ENCODE data around the gene CHRNA4.
"Not testable (repeated sequence)": the region's sequence is repeated elsewhere in the genome, so short reads cannot be mapped to it uniquely, and the experiment has no call there.

The CHRNA4 gene

GRCh38 chr20:63337786-63338420, 23.2 kb downstream of the CHRNA4 start:
- H3K27ac ChIP-seq, result no peak overlapping the region
- peaks cover 14% of the 10 kb centered on the region; the same call in 1 of the 2 replicates for H3K4me1 ChIP-seq
- H3K4me3 ChIP-seq, result no peak overlapping the region
- H3K36me3 ChIP-seq, result no peaks in the 10 kb centered on the region
- H4K20me1 ChIP-seq, result no peaks in the 10 kb centered on the region
- H3K27me3 ChIP-seq, result no peaks in the 10 kb centered on the region
- TF ChIP-seq Cebpa-rat (IDR thresholded peaks at IDR 0.05), result no peak
- no peak overlapping the region for H3K4me2 ChIP-seq
- H3K9me3 ChIP-seq, result no peaks in the 10 kb centered on the region
- no peak overlapping the region for H3K9ac ChIP-seq

GRCh38 chr20:63336232-63336752, 24.9 kb downstream of the CHRNA4 start:
- Histone ChIP-seq H3K4me1 (peaks cover 14% of the 10 kb centered on the region; the same call in 1 of the 2 replicates), H3K9me3 (peaks cover 10% of the 10 kb centered on the region), H3K4me2 (no peak overlapping the region), H3K27ac (no peak overlapping the region), H3K9ac (no peak overlapping the region), H3K27me3 (no peaks in the 10 kb centered on the region), H3K36me3 (no peaks in the 10 kb centered on the region), H3K4me3 (no peak overlapping the region), H4K20me1 (no peaks in the 10 kb centered on the region)
- TF ChIP-seq Cebpa-rat (IDR thresholded peaks at IDR 0.05), result no peak

GRCh38 chr20:63335711-63336110, 25.4 kb downstream of the CHRNA4 start:
- H4K20me1 ChIP-seq, result no peaks in the 10 kb centered on the region
- TF ChIP-seq Cebpa-rat (IDR thresholded peaks at IDR 0.05), result no peak
- H3K4me2 ChIP-seq, result no peak overlapping the region
- no peak overlapping the region for H3K27ac ChIP-seq
- H3K9ac ChIP-seq, result no peak overlapping the region
- peaks cover 14% of the 10 kb centered on the region for H3K9me3 ChIP-seq
- H3K36me3 ChIP-seq, result no peaks in the 10 kb centered on the region
- no peak overlapping the region for H3K4me3 ChIP-seq
- H3K4me1 ChIP-seq, result peaks cover 14% of the 10 kb centered on the region; the same call in 1 of the 2 replicates
- H3K27me3 ChIP-seq, result no peaks in the 10 kb centered on the region

GRCh38 chr20:63335060-63335459, 26.1 kb downstream of the CHRNA4 start:
- not testable (repeated sequence) for H3K9ac ChIP-seq, H3K4me3 ChIP-seq, H3K27ac ChIP-seq, H4K20me1 ChIP-seq, H3K27me3 ChIP-seq, H3K36me3 ChIP-seq, H3K4me2 ChIP-seq
- H3K4me1 ChIP-seq, result peaks cover 14% of the 10 kb centered on the region; the same call in 1 of the 2 replicates
- H3K9me3 ChIP-seq, result peaks cover 14% of the 10 kb centered on the region

DNA sequence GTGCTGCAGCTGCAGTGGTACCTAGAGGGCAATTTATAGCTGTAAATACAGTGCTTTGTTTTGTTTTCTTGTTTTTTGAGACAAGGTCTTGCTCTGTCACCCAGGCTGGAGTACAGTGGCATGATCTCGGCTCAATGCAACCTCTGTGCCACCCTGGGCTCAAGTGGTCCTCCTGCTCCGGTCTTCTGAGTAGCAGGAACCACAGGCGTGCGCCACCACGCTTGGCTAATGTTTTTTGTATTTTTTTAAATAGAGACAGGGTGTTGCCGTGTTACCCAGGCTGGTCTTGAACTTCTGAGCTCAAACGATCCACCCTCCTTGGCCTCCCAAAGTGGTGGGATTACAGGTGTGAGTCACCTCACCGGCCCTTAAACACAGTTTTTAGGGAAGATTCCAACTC, 26.8 kb downstream of the CHRNA4 start:
- H3K27me3 ChIP-seq, result no peaks in the 10 kb centered on the region
- no peak overlapping the region for H3K4me2 ChIP-seq
- H3K9ac ChIP-seq, result no peak overlapping the region
- no peak overlapping the region for H3K4me3 ChIP-seq
- peaks cover 14% of the 10 kb centered on the region for H3K9me3 ChIP-seq
- no peak for TF ChIP-seq Cebpa-rat (IDR thresholded peaks at IDR 0.05)
- H3K36me3 ChIP-seq, result no peaks in the 10 kb centered on the region
- no peak overlapping the region for H3K27ac ChIP-seq
- no peaks in the 10 kb centered on the region for H4K20me1 ChIP-seq
- peaks cover 14% of the 10 kb centered on the region; the same call in 1 of the 2 replicates for H3K4me1 ChIP-seq

DNA sequence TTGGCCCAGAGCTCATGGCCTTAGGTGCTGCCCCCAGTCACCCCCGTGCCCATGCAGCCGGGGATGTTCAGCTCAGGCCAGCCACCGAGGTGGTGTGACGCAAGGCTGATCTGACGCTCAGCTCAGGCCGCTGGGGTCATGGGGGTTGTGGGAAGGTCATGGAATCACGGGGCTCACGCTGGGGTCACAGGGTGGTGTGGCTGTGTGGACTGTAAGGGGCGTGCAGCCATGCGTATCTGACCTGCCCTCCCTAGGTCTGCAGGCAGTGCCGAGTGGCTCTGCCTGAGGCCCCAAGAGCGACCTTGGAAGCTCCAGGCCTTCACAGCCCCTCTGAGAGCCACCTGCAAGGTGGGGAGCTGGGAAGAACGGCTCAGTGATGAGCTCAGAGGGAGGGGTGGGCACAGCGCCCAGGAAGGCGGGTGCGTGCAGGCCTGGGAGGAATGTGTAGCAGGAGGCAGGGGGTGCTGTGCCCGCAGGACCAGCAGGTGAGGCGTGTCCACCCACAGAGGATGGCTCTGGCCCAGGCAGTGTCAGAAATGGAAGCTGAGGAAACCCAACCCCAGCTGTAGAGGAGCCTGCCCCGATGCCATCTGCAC, 27.8 kb downstream of the CHRNA4 start:
- H3K27me3 ChIP-seq, result no peaks in the 10 kb centered on the region
- no peak overlapping the region for H3K4me3 ChIP-seq
- no peak for TF ChIP-seq Cebpa-rat (IDR thresholded peaks at IDR 0.05)

GRCh38 chr20:63332488-63333240, 28.5 kb downstream of the CHRNA4 start:
- Histone ChIP-seq H3K4me1 (peaks cover 10% of the 10 kb centered on the region; the same call in 1 of the 2 replicates), H4K20me1 (no peaks in the 10 kb centered on the region), H3K27ac (no peak overlapping the region), H3K9me3 (peaks cover 14% of the 10 kb centered on the region), H3K36me3 (no peaks in the 10 kb centered on the region), H3K27me3 (no peaks in the 10 kb centered on the region), H3K4me3 (no peak overlapping the region), H3K9ac (no peak overlapping the region), H3K4me2 (no peak overlapping the region)
- no peak for TF ChIP-seq Cebpa-rat (IDR thresholded peaks at IDR 0.05)

More for the DNA sequence above, 27.8 kb downstream of the CHRNA4 start:
- Histone ChIP-seq H3K4me2 (no peak overlapping the region), H3K27ac (no peak overlapping the region), H3K9me3 (peaks cover 14% of the 10 kb centered on the region), H4K20me1 (no peaks in the 10 kb centered on the region), H3K9ac (no peak overlapping the region), H3K36me3 (no peaks in the 10 kb centered on the region), H3K4me1 (peaks cover 14% of the 10 kb centered on the region; the same call in 1 of the 2 replicates)

GRCh38 chr20:63331741-63332400, 29.3 kb downstream of the CHRNA4 start:
- Histone ChIP-seq H3K27me3 (no peaks in the 10 kb centered on the region), H4K20me1 (no peaks in the 10 kb centered on the region), H3K27ac (no peak overlapping the region), H3K4me3 (no peak overlapping the region), H3K36me3 (no peaks in the 10 kb centered on the region), H3K4me1 (peaks cover 15% of the 10 kb centered on the region), H3K9ac (no peak overlapping the region), H3K9me3 (peaks cover 14% of the 10 kb centered on the region), H3K4me2 (no peak overlapping the region)
- no peak for TF ChIP-seq Cebpa-rat (IDR thresholded peaks at IDR 0.05)

DNA sequence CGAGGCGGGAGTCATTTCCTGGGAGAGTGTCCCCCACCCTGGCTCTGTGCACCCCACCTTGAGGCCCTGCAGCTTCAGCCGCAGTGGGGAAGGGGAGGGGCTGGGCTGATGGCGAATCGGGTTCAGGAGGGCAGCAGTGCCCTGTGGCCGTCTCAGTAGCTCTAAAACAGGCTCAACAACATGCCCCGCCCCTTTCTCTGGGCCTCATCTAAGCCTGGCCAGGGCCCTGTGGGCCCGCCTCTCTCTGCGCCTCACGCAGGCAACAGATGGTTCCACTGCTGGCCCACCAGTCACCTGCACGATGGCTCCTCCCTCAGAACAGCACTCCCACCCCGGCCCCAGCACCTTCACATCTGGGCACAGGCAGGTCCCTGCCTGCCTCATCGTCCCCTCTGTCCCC, 30.2 kb downstream of the CHRNA4 start:
- TF ChIP-seq Cebpa-rat (IDR thresholded peaks at IDR 0.05), result no peak
- Histone ChIP-seq H3K4me1 (peaks cover 18% of the 10 kb centered on the region), H3K27ac (no peak overlapping the region), H4K20me1 (no peaks in the 10 kb centered on the region), H3K4me2 (no peak overlapping the region), H3K4me3 (no peak overlapping the region), H3K9me3 (peaks cover 14% of the 10 kb centered on the region), H3K27me3 (no peaks in the 10 kb centered on the region), H3K36me3 (no peaks in the 10 kb centered on the region), H3K9ac (no peak overlapping the region)

All from BLaER1 (cell line).